Epithelial cell of prostate (primary cell): ENCODE results near the gene SYNGR1.
"Not testable (repeated sequence)": the region's sequence is repeated elsewhere in the genome, so short reads cannot be mapped to it uniquely, and the experiment has no call there.

Experiments
- DNase-seq: peaks from one replicate; pipeline ENCODE4 v3.0.0-alpha.2; 2011; ENCODE audit warnings: low read depth, low spot score
- H3K27ac ChIP-seq: fragments of 450-650 bp; 2 replicates; pipeline ENCODE4 v1.5.1; 2017; ENCODE audit warnings: mild to moderate bottlenecking

SYNGR1 gene

GRCh38 chr22:39349506-39349966 is 255 bp upstream of the SYNGR1 start:
- no peak overlapping the region for H3K27ac ChIP-seq
- DNase-seq = no peak

DNA sequence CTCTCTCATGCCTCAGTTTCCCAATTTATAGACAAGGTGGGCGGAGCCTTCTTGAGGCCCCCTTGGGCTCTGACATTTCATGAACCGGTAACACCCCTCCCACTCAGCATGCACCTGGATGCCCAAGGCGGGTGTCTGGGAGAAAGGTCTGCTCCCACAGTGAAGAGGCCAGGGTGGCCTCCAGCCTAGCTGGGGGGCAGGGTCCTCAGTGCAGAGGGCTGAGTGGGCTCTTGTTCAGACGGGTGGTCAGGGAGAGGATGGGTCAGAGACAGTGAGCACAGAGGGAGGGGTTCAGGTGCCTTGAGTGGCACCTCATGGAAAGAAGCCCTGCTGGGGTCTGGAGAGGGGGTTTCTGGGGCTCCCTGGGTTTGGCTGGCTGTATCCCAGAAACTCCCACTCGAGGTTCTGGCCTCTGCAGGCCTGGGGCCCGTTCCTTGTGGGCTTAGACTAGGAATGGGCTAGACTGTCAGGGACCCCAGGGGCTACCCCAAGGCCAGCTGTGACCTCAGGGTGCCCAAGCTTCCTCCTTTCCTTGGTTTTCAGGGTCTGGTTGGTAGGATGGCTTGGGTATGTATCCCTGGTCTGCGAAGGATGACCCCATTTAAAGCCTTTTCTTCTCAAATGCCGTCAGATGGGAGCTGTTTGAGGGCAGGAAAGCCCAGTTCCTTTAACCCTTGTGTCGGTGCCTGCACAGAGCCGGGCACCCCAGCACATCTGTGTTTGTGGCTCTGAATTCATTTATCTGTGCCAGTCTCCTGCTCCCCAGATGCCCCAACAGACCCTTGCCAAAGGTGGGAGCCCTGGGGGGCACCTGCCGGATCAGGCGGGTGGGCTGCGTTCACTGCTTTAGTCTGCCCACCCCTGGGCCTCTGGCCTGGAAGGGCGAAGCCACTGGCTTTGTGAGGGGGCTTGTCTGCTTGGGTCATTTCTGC is 1.2 kb downstream of the SYNGR1 start:
- DNase-seq = no peak
- H3K27ac ChIP-seq = no peak overlapping the region

DNA sequence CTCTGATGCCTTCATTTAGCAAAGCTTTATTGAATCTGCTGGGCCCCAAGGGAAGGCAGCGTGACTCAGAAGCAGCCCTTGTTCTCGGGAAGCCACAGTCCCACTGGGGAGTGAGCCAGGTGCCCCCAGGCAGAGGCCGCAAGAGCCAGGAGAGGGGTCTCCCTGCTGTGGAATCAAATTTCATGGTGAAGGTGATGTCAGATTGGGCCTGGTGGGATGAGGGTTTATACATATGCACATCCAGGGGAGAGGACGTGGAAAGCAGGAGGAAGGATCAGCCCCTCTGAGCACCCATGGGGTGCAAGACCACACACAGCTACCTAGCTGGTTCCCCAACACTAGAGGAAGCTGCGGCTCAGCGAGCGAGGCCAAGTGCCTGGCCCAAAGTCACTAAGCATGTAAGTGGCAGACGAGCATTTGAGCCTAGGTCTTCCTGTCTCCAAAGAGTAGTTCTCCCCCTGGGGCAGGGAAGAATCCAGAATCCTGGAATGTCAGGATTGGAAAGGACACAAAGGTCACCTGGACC is 2.0 kb downstream of the SYNGR1 start:
- no peak overlapping the region for H3K27ac ChIP-seq
- no peak for DNase-seq

GRCh38 chr22:39352306-39352891 is 2.6 kb downstream of the SYNGR1 start:
- no peak overlapping the region for H3K27ac ChIP-seq

DNA sequence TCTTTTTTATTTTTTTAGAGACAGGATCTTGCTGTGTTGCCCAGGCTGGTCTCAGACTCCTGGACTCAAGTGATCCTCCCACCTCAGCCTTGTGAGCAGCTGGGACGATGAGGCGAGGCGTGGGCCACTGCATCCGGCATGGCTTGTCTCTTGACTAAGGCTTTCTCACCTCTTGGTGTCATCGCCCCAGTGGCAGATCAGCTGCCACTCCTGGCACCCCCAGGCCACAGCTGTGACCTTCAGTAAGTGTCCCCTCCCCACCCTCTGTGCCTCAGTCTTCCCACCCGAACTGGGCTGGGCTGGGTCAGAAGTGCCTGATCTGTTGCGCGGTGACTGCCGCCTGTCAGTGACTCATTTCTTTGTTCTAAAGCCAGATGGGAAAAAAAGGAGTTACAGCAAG is 3.6 kb downstream of the SYNGR1 start:
- no peak for DNase-seq

More at GRCh38 chr22:39352306-39352891, 2.6 kb downstream of the SYNGR1 start:
- DNase-seq = no peak

GRCh38 chr22:39355080-39355479 is 5.3 kb downstream of the SYNGR1 start:
- H3K27ac ChIP-seq = no peak overlapping the region
- no peak for DNase-seq

More for the DNA sequence above, 3.6 kb downstream of the SYNGR1 start:
- no peak overlapping the region for H3K27ac ChIP-seq

GRCh38 chr22:39355805-39356204 is 6.0 kb downstream of the SYNGR1 start:
- not testable (repeated sequence) for H3K27ac ChIP-seq

GRCh38 chr22:39356464-39356863 is 6.7 kb downstream of the SYNGR1 start:
- H3K27ac ChIP-seq = no peak overlapping the region
- no peak for DNase-seq

More at GRCh38 chr22:39355805-39356204, 6.0 kb downstream of the SYNGR1 start:
- DNase-seq = not testable (repeated sequence)

GRCh38 chr22:39357110-39358108 is 7.6 kb downstream of the SYNGR1 start:
- not testable (repeated sequence) for DNase-seq, H3K27ac ChIP-seq

GRCh38 chr22:39358197-39358596 is 8.4 kb downstream of the SYNGR1 start:
- H3K27ac ChIP-seq, DNase-seq: not testable (repeated sequence)

- DNase-seq = no peak
- H3K27ac ChIP-seq = no peak overlapping the region
These were observed 9.9 kb downstream of the SYNGR1 start for GRCh38 chr22:39359659-39360195.

DNA sequence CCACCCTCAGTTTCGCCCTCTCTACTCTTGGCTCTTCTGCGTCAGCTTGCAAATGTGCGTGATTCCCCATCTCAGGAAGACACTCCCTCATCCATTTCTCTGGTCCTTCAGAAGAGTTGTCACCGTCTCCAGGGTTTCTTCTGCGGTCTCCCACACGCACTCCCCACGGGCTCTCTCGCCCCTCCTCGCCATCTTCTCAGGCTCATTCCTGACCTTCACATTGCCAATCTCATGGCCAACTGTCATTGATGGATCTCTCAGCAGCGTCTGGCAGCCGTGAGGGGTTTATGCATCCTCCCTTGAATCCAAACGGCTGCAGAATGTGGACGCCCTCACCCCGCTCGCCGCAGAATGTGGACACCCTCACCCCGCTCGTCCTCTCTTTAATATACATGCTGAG is 10.5 kb downstream of the SYNGR1 start:
- no peak overlapping the region for H3K27ac ChIP-seq
- DNase-seq = no peak

DNA sequence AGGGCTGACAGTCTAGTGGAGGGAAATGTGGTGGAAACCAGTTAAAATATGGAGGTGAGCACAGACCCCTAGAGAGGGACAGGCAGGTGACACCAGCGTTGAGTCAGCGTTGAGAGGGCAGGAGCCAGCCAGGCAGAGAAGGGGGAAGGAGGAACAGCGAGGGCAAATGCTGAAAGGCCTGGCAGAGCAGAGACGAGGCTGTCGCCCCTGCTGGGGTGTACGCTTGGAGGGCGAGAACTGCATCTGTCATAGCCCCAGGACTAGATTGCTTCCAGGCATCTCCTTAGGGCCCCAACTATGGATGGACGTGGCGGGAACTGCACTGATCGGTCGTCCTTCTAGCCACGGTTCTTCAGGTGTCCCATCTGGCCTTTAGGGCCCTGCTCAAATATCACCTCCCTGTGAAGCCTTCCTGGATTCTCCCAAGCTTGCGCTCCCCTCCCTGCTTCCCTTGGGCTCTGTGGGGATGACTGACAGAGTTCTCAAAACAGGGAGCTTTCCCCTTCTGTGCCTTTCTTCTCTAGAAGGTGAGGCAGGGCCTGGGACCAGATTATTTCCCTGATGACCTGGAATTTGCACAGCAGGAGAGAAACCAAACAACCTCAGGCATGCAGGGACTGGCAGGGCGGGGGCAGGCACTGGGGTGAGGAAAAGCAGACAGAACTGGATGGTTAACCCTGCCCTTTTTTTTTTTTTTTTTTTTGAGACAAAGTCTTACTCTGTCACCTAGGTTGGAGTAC is 11.1 kb downstream of the SYNGR1 start:
- DNase-seq = peak; percentile 20
- H3K27ac ChIP-seq = peak overlapping the region; percentile 20

DNA sequence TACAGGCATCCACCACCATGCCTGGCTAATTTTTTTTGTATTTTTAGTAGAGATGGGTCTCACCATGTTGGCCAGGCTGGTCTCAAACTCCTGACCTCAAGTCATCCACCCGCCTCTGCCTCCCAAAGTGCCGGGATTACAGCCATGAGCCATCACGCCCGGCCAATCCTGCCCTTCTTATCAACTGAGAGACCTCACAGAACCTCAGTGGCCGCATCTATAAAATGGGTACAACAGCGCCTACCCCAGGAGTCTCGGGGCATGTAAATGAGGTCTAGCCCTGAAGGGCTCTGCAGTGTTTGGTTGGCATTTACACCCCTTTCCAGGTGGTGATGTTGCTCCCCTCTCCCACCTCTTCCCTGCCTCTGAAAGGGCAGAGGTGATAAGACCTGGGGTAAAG is 11.7 kb downstream of the SYNGR1 start:
- no peak for DNase-seq
- H3K27ac ChIP-seq = no peak overlapping the region

GRCh38 chr22:39362271-39362670 is 12.5 kb downstream of the SYNGR1 start:
- DNase-seq = no peak
- H3K27ac ChIP-seq = no peak overlapping the region

- H3K27ac ChIP-seq = no peak overlapping the region
- no peak for DNase-seq
These were observed 13.1 kb downstream of the SYNGR1 start for GRCh38 chr22:39362932-39363331.

DNA sequence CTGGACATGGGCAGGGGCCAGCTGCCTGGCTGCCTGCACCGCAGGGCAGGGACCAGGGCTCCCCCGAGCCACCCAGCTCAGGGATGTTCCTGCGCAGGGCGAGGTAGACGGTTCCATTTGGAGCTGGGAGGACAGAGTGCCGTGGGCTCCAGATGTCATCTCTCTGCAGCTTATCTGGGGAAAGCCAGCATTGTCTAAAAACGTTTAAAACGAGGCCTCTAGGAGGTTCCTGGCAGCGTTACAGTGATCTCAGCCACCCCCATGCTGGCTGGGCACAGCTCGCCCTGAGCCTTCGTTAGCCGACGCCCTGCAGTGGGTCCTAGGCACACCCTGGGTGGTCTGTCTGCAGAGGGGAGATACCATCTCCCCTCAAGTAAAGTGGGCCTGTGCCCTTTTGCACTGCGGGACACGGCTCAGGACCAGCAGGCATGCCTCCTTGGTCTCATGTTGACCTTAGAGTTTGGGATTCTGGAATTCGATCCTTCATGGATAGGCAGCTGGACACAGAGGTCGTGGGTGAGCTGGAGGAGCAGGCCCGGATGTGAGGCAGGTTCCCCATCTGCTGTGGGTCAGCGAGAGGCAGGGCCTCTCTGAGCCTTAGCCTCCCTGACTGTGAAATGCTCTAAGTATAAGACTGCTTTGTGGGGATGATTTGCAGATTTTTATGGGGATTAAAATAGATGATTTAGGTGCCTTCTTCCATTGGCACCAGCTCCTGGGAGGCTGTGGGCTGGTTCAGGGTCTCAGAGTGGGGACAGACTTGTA is 14.1 kb downstream of the SYNGR1 start:
- DNase-seq = no peak
- H3K27ac ChIP-seq = no peak overlapping the region
